GM20000 (cell line): Measurements from ENCODE around the gene POLR1A.

Source experiments
- DNase-seq: peaks from one replicate; pipeline ENCODE4 v3.0.0; 2012; ENCODE audit warnings: low spot score
- CTCF ChIP-seq: IDR thresholded peaks from 2 replicates; pipeline ENCODE4 v1.5.1; 2012; ENCODE audit warnings: mild to moderate bottlenecking, control low read depth; ENCODE audit errors: extremely low read depth, missing control alignments

POLR1A gene

GRCh38 chr2:86064006-86064405 is 41.7 kb downstream of the POLR1A start:
- no peak for TF ChIP-seq CTCF
- DNase-seq: no peak

GRCh38 chr2:86062043-86062442 is 43.6 kb downstream of the POLR1A start:
- TF ChIP-seq CTCF: no peak
- DNase-seq: no peak

GRCh38 chr2:86056590-86057331 is 48.9 kb downstream of the POLR1A start:
- no peak for DNase-seq
- TF ChIP-seq CTCF: no peak

GRCh38 chr2:86055314-86055713 is 50.4 kb downstream of the POLR1A start:
- no peak for DNase-seq
- TF ChIP-seq CTCF: no peak

GRCh38 chr2:86054535-86055082 is 51.1 kb downstream of the POLR1A start:
- TF ChIP-seq CTCF: no peak
- DNase-seq: no peak

- TF ChIP-seq CTCF: no peak
- DNase-seq: no peak
Measured at GRCh38 chr2:86053166-86053565, 52.5 kb downstream of the POLR1A start.

- DNase-seq: no peak
- no peak for TF ChIP-seq CTCF
Measured at GRCh38 chr2:86052676-86053075, 53.0 kb downstream of the POLR1A start.
